Glutamatergic neuron (in vitro differentiated cells): ENCODE data around the gene CCT7. TPM values are rescaled to one million over a fixed set of nuclear protein-coding genes. Genes with fewer than 3 reads are reported as not detected.
A peak's percentile ranks its signal among the peaks of the same experiment; 100 is the strongest.

Experiments
- DNase-seq: peaks from one replicate; pipeline ENCODE4 v3.0.0; 2022
- H3K27ac Mint-ChIP-seq: one replicate; pipeline ENCODE4 v1.8.0; 2020; ENCODE audit warnings: mild to moderate bottlenecking, mixed read lengths, inconsistent platforms; ENCODE audit not compliant: unreplicated experiment
- H3K27me3 Mint-ChIP-seq: one replicate; pipeline ENCODE4 v1.8.0; 2020; ENCODE audit warnings: mild to moderate bottlenecking, moderate library complexity, mixed read lengths, inconsistent platforms; ENCODE audit not compliant: unreplicated experiment
- H3K36me3 Mint-ChIP-seq: one replicate; pipeline ENCODE4 v1.8.0; 2020; ENCODE audit warnings: mild to moderate bottlenecking, mixed read lengths, inconsistent platforms; ENCODE audit not compliant: unreplicated experiment
- H3K4me1 Mint-ChIP-seq: one replicate; pipeline ENCODE4 v1.8.0; 2020; ENCODE audit warnings: mild to moderate bottlenecking, low read depth, mixed read lengths, inconsistent platforms; ENCODE audit not compliant: unreplicated experiment
- H3K4me3 Mint-ChIP-seq: one replicate; pipeline ENCODE4 v1.8.0; 2020; ENCODE audit warnings: mild to moderate bottlenecking, mixed read lengths, inconsistent platforms; ENCODE audit not compliant: unreplicated experiment
- H3K9me3 Mint-ChIP-seq: one replicate; pipeline ENCODE4 v1.8.0; 2020; ENCODE audit warnings: mild to moderate bottlenecking, moderate library complexity, mixed read lengths, inconsistent platforms; ENCODE audit not compliant: unreplicated experiment
- CTCF ChIP-seq: fragments of 200-600 bp; sonication (generic); IDR thresholded peaks from one replicate; pipeline ENCODE4 v1.5.0; 2021; ENCODE audit not compliant: partially characterized antibody, unreplicated experiment
- total RNA-seq: library from RNA; stranded (reverse); fragmentation: NEBNext Ultra II Directional; extraction: Animal tissue kit (Norgen Biotek cat#: 25700); gene quantifications from one replicate; pipeline ENCODE4 v1.2.1, GENCODE V29; 2021; ENCODE audit not compliant: unreplicated experiment

CCT7 gene
- total RNA-seq, 1 donor from 2014 or later, result 269 TPM

- no peak for TF ChIP-seq CTCF
- H3K4me3 Mint-ChIP-seq, result no peak overlapping the region
- peaks cover 1% of the 10 kb centered on the region for H3K9me3 Mint-ChIP-seq
- peaks cover 6% of the 10 kb centered on the region for H3K27me3 Mint-ChIP-seq
- H3K4me1 Mint-ChIP-seq, result peaks cover 10% of the 10 kb centered on the region
- no peaks in the 10 kb centered on the region for H3K36me3 Mint-ChIP-seq
- H3K27ac Mint-ChIP-seq, result no peak overlapping the region
- DNase-seq, result no peak
Measured at GRCh38 chr2:73210696-73211095, 23.4 kb upstream of the CCT7 start.

DNA sequence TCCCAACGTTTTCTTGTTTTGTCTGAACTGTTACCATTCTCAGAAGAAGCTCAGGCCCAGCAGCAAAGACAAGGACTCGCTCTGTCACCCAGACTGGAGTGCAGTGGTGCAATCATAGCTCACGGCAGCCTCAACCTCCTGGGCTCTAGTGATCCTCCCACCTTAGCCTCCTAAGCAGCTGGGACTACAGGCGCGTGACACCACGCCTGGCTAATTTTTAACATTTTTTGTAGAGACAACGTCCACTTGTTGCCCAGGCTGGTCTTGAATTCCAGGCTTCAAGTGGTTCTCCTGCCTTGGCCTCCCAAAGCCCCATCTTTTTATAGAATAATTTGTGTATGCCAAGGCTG lies 22.0 kb upstream of the CCT7 start:
- Mint-ChIP-seq H3K27me3 (peaks cover 6% of the 10 kb centered on the region), H3K9me3 (peaks cover 1% of the 10 kb centered on the region), H3K27ac (no peak overlapping the region), H3K4me3 (no peak overlapping the region), H3K4me1 (peaks cover 10% of the 10 kb centered on the region), H3K36me3 (no peaks in the 10 kb centered on the region)
- TF ChIP-seq CTCF, result no peak
- no peak for DNase-seq

DNA sequence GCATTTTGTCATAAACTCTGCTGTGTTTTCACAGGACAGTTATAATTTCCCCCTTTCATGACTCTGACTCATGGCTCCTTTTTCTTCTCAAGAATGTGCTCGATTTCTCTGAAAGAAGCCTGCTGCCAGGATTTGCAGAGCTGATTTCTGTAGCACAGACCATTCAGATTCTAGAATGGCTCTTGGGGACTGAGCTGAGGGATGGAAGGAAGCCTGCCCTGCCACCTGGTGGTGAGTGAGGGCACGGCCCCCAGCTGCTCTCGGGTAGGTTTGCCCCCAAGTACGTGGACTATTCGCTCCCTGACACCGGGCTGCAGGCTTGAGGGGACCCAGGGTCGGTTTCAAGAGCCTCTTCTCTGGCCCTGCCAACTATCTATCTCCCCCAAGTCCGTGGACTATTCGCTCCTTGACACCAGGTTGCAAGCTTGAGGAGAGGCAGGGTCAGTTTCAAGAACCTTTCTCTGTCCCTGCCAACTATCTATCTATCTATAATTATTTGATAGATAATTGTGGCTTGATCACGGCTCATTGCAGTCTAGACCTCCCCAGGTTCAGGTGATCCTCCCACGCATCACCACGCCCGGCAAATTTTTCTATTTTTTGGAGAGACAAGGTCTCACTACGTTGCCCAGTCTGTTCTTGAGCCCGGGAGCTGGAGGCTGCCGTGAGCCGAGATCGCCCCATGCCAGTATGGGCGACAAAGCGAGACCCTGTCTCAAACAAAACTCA lies 21.5 kb upstream of the CCT7 start:
- Mint-ChIP-seq H3K36me3 (no peaks in the 10 kb centered on the region), H3K9me3 (peaks cover 1% of the 10 kb centered on the region), H3K4me1 (peaks cover 10% of the 10 kb centered on the region), H3K27ac (no peak overlapping the region), H3K4me3 (peak overlapping the region; percentile 8), H3K27me3 (peaks cover 6% of the 10 kb centered on the region)
- peak; percentile 90 for TF ChIP-seq CTCF
- DNase-seq, result peak; percentile 83

- no peak for TF ChIP-seq CTCF
- Mint-ChIP-seq H3K4me1 (peaks cover 10% of the 10 kb centered on the region), H3K27ac (peak within 1 kb of the TSS; percentile 75), H3K36me3 (no peaks in the 10 kb centered on the region), H3K27me3 (peaks cover 4% of the 10 kb centered on the region), H3K9me3 (peaks cover 1% of the 10 kb centered on the region), H3K4me3 (peak within 1 kb of the TSS; percentile 99)
- DNase-seq, result peak; percentile 92
Measured at GRCh38 chr2:73214120-73215035, 19.7 kb upstream of the CCT7 start, which contains the start of gene SMYD5. TSS of gene SMYD5 (plus strand) at chr2:73214245. CDS start at chr2:73214267, 22 bp downstream.

GRCh38 chr2:73215254-73215653 lies 18.9 kb upstream of the CCT7 start:
- Mint-ChIP-seq H3K4me1 (peaks cover 10% of the 10 kb centered on the region), H3K27me3 (peaks cover 4% of the 10 kb centered on the region), H3K27ac (peak overlapping the region; percentile 35), H3K4me3 (peak overlapping the region; percentile 99), H3K36me3 (no peaks in the 10 kb centered on the region), H3K9me3 (no peaks in the 10 kb centered on the region)
- DNase-seq, result no peak
- no peak for TF ChIP-seq CTCF
